ENCODE measurements around the gene CYSTM1.

The CYSTM1 gene

DNA sequence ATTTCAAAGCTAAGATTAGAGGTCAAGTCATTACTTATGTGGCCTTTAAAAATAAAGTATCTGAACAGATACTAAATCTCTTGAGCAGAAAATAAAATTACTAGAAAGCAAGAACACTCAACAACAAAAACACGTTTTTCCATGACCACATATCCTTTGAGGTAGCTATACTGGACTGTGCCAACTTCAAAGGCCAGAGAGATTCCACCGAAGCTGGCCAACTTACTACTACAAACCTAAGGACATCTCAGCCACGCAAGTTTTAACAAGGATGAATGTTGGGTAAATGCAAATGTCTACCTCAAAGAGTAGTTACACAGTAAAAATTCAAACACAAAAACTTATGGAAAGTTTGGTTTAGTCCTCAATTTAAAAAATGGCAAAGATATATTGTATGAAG is 109.0 kb downstream of the CYSTM1 start:
- DNase-seq (ENCODE audit: insufficient read length, low spot score) (no peak), FAIRE-seq (no peak)
- TF ChIP-seq POU2F2 (IDR thresholded peaks at IDR 0.05; ENCODE audit: low read depth, low read length) (no peak), POLR2AphosphoS5 (IDR thresholded peaks at IDR 0.05; ENCODE audit: low read depth, low read length) (no peak), SPI1 (IDR thresholded peaks at IDR 0.05; ENCODE audit: low read depth, low read length) (no peak), PAX5 (IDR thresholded peaks at IDR 0.05; ENCODE audit: insufficient read depth, low read length, severe bottlenecking) (no peak), TAF1 (IDR thresholded peaks at IDR 0.05; ENCODE audit: low read depth, low read length) (no peak), POLR2A (IDR thresholded peaks at IDR 0.05; ENCODE audit: low read depth, low read length) (no peak)

DNA sequence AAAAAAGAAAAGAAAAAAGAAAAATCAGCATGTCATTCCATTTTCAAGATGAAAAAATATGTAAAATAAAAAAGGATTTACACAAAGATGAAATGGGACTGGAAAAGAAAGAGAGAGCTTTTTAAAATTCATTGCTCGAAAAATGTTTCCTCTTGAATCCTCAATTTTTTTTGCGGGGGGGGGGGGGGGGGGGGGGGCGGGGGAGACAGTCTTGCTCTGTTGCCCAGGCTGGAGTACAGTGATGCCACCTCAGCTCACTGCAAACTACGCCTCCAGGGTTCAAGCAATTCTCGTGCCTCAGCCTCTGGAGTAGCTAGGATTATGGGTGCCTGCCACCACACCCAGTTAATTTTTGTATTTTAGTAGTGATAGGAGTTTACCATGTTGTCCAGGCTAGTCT is 111.4 kb downstream of the CYSTM1 start:
- FAIRE-seq (no peak), DNase-seq (ENCODE audit: insufficient read length, low spot score) (no peak)
- TF ChIP-seq POLR2AphosphoS5 (IDR thresholded peaks at IDR 0.05; ENCODE audit: low read depth, low read length) (no peak), POLR2A (IDR thresholded peaks at IDR 0.05; ENCODE audit: low read depth, low read length) (no peak), POU2F2 (IDR thresholded peaks at IDR 0.05; ENCODE audit: low read depth, low read length) (no peak), SPI1 (IDR thresholded peaks at IDR 0.05; ENCODE audit: low read depth, low read length) (no peak), PAX5 (IDR thresholded peaks at IDR 0.05; ENCODE audit: insufficient read depth, low read length, severe bottlenecking) (no peak), TAF1 (IDR thresholded peaks at IDR 0.05; ENCODE audit: low read depth, low read length) (no peak)

DNA sequence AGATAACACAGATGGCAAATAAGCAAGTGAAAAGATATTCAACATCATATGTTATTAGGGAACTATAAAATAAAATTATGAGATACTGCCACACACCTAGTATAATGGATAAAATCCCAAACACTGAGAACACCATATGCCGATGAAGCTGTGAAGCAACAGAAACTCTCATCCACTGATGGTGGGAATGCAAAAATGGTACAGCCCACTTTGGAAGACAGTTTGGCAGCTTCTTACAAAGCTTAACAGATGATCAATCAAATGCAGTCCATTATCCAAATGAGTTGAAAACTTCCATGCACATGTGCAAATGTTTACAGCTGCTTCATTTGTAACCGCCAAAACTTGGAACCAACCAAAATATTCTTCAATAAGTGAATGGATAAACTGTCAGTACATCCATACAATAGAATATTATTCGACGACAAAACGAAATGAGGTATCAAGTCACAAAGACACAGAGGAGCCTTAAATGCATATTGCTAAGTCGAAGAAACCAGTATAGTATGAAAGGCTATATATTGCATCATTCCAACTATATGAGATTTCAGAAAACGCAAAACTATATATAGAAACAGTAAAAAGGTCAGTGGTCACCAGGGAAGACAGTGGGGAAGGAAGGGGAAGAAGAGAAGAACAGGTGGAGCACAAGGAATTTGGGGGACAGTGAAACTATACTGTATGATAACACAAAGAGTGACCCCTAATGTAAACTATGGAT is 113.0 kb downstream of the CYSTM1 start:
- TF ChIP-seq TAF1 (IDR thresholded peaks at IDR 0.05; ENCODE audit: low read depth, low read length), result no peak
- TF ChIP-seq POLR2AphosphoS5 (IDR thresholded peaks at IDR 0.05; ENCODE audit: low read depth, low read length), result no peak
- TF ChIP-seq SPI1 (IDR thresholded peaks at IDR 0.05; ENCODE audit: low read depth, low read length), result no peak
- TF ChIP-seq POLR2A (IDR thresholded peaks at IDR 0.05; ENCODE audit: low read depth, low read length), result no peak
- no peak for TF ChIP-seq POU2F2 (IDR thresholded peaks at IDR 0.05; ENCODE audit: low read depth, low read length)
- TF ChIP-seq PAX5 (IDR thresholded peaks at IDR 0.05; ENCODE audit: insufficient read depth, low read length, severe bottlenecking), result no peak
- DNase-seq (ENCODE audit: insufficient read length, low spot score) (no peak), FAIRE-seq (no peak)

GRCh38 chr5:140292212-140293036 is 117.4 kb downstream of the CYSTM1 start:
- FAIRE-seq, result no peak
- TF ChIP-seq POLR2AphosphoS5 (IDR thresholded peaks at IDR 0.05; ENCODE audit: low read depth, low read length), result no peak
- no peak for TF ChIP-seq POU2F2 (IDR thresholded peaks at IDR 0.05; ENCODE audit: low read depth, low read length)
- TF ChIP-seq SPI1 (IDR thresholded peaks at IDR 0.05; ENCODE audit: low read depth, low read length), result no peak

More at GRCh38 chr5:140292212-140293036, 117.4 kb downstream of the CYSTM1 start:
- no peak for DNase-seq (ENCODE audit: insufficient read length, low spot score)
